ENCODE measurements around the gene TMEM132C.

Gene TMEM132C

GRCh38 chr12:128737292-128737966 is 470.5 kb downstream of the TMEM132C start:
- Histone ChIP-seq H3K18ac (ENCODE audit: low read depth in 1 of 2, low read length in 2 of 2) (no peak overlapping the region), H2BK5ac (ENCODE audit: low read depth, low read length, poor library complexity, severe bottlenecking) (no peak overlapping the region), H3K4me2 (ENCODE audit: low read length, poor library complexity, severe bottlenecking) (no peak overlapping the region), H3K14ac (ENCODE audit: low read length in 2 of 2) (no peak overlapping the region), H3K27ac (ENCODE audit: low read length, poor library complexity, severe bottlenecking) (no peak overlapping the region), H3K36me3 (ENCODE audit: control insufficient read depth in 1 of 2, insufficient read depth in 2 of 2, low read depth in 1 of 2, low read length in 2 of 2) (no peaks in the 10 kb centered on the region), H2BK15ac (ENCODE audit: low read depth, poor library complexity, severe bottlenecking) (no peak overlapping the region), H3K79me1 (replicated peaks; ENCODE audit: low read length, poor library complexity, severe bottlenecking) (no peaks in the 10 kb centered on the region), H2AK5ac (ENCODE audit: low read length, severe bottlenecking) (no peak overlapping the region), H3K9ac (ENCODE audit: low read length) (no peak overlapping the region), H2BK12ac (ENCODE audit: low read length in 2 of 2) (no peak overlapping the region), H2BK120ac (ENCODE audit: low read depth, low read length) (no peak overlapping the region), H3K4ac (ENCODE audit: low read depth in 1 of 2, low read length in 2 of 2) (no peak overlapping the region), H3K4me3 (ENCODE audit: insufficient read depth in 1 of 2, low read depth in 1 of 2, low read length in 2 of 2) (no peak overlapping the region), H3K27me3 (ENCODE audit: control insufficient read depth in 1 of 2, insufficient read depth in 1 of 2, low read length in 2 of 2) (peaks cover 0 to 24% of the 10 kb centered on the region in 2 experiments), H3K9me3 (ENCODE audit: control insufficient read depth, low read length) (no peaks in the 10 kb centered on the region), H3K4me1 (ENCODE audit: control insufficient read depth, insufficient read depth, low read depth, low read length) (no peaks in the 10 kb centered on the region), H2AFZ (ENCODE audit: low read depth, low read length) (no peak overlapping the region), H3K23ac (ENCODE audit: low read length in 2 of 2) (no peak overlapping the region), H4K8ac (ENCODE audit: low read length) (no peak overlapping the region), H4K91ac (ENCODE audit: low read length) (no peak overlapping the region)
- no peak for DNase-seq
- WGBS = 47% methylated on average over 2 of the region's 3 CpGs

- H2BK12ac ChIP-seq (ENCODE audit: low read length in 2 of 2) = no peak overlapping the region
- no peak for DNase-seq
Measured at GRCh38 chr12:128743916-128744315, 476.9 kb downstream of the TMEM132C start.

GRCh38 chr12:128745772-128746689 is 479.1 kb downstream of the TMEM132C start:
- no CpG with 5 or more reads among the region's 11 CpGs for WGBS

More at GRCh38 chr12:128743916-128744315, 476.9 kb downstream of the TMEM132C start:
- no peak overlapping the region for H4K91ac ChIP-seq (ENCODE audit: low read length)
- 71% methylated on average over 4 of the region's 7 CpGs for WGBS
- H2AFZ ChIP-seq (ENCODE audit: low read depth, low read length) = no peak overlapping the region
- no peak overlapping the region for H2BK120ac ChIP-seq (ENCODE audit: low read depth, low read length)
- no peaks in the 10 kb centered on the region for H3K9me3 ChIP-seq (ENCODE audit: control insufficient read depth, low read length)
- no peak overlapping the region for H3K18ac ChIP-seq (ENCODE audit: low read depth in 1 of 2, low read length in 2 of 2)
- no peaks in the 10 kb centered on the region for H3K4me1 ChIP-seq (ENCODE audit: control insufficient read depth, insufficient read depth, low read depth, low read length)
- no peak overlapping the region for H2BK15ac ChIP-seq (ENCODE audit: low read depth, poor library complexity, severe bottlenecking)
- no peak overlapping the region for H3K4ac ChIP-seq (ENCODE audit: low read depth in 1 of 2, low read length in 2 of 2)
- H3K4me3 ChIP-seq (ENCODE audit: insufficient read depth in 1 of 2, low read depth in 1 of 2, low read length in 2 of 2) = no peak overlapping the region
- H3K4me2 ChIP-seq (ENCODE audit: low read length, poor library complexity, severe bottlenecking) = no peak overlapping the region
- H3K9ac ChIP-seq (ENCODE audit: low read length) = no peak overlapping the region
- no peak overlapping the region for H2AK5ac ChIP-seq (ENCODE audit: low read length, severe bottlenecking)
- no peaks in the 10 kb centered on the region for H3K36me3 ChIP-seq (ENCODE audit: control insufficient read depth in 1 of 2, insufficient read depth in 2 of 2, low read depth in 1 of 2, low read length in 2 of 2)
- no peaks in the 10 kb centered on the region for H3K79me1 ChIP-seq (replicated peaks; ENCODE audit: low read length, poor library complexity, severe bottlenecking)
- H4K8ac ChIP-seq (ENCODE audit: low read length) = no peak overlapping the region
- H3K23ac ChIP-seq (ENCODE audit: low read length in 2 of 2) = no peak overlapping the region
- H3K27ac ChIP-seq (ENCODE audit: low read length, poor library complexity, severe bottlenecking) = no peak overlapping the region
- no peak overlapping the region for H3K14ac ChIP-seq (ENCODE audit: low read length in 2 of 2)
- no peak overlapping the region for H2BK5ac ChIP-seq (ENCODE audit: low read depth, low read length, poor library complexity, severe bottlenecking)
- H3K27me3 ChIP-seq (ENCODE audit: control insufficient read depth in 1 of 2, insufficient read depth in 1 of 2, low read length in 2 of 2) = peaks cover 8% of the 10 kb centered on the region in 2 experiments

GRCh38 chr12:128747441-128747840 is 480.5 kb downstream of the TMEM132C start:
- WGBS = 71% methylated on average over 13 of the region's 13 CpGs

More at GRCh38 chr12:128745772-128746689, 479.1 kb downstream of the TMEM132C start:
- Histone ChIP-seq H4K8ac (ENCODE audit: low read length) (no peak overlapping the region), H2AFZ (ENCODE audit: low read depth, low read length) (no peak overlapping the region), H2AK5ac (ENCODE audit: low read length, severe bottlenecking) (no peak overlapping the region), H3K9me3 (ENCODE audit: control insufficient read depth, low read length) (no peaks in the 10 kb centered on the region), H2BK12ac (ENCODE audit: low read length in 2 of 2) (no peak overlapping the region), H2BK5ac (ENCODE audit: low read depth, low read length, poor library complexity, severe bottlenecking) (no peak overlapping the region), H4K91ac (ENCODE audit: low read length) (no peak overlapping the region), H3K18ac (ENCODE audit: low read depth in 1 of 2, low read length in 2 of 2) (no peak overlapping the region), H3K27me3 (ENCODE audit: control insufficient read depth in 1 of 2, insufficient read depth in 1 of 2, low read length in 2 of 2) (peaks cover 8% of the 10 kb centered on the region in 2 experiments), H3K4me2 (ENCODE audit: low read length, poor library complexity, severe bottlenecking) (no peak overlapping the region), H2BK15ac (ENCODE audit: low read depth, poor library complexity, severe bottlenecking) (no peak overlapping the region), H3K4ac (ENCODE audit: low read depth in 1 of 2, low read length in 2 of 2) (no peak overlapping the region), H3K4me1 (ENCODE audit: control insufficient read depth, insufficient read depth, low read depth, low read length) (no peaks in the 10 kb centered on the region), H3K23ac (ENCODE audit: low read length in 2 of 2) (no peak overlapping the region), H3K9ac (ENCODE audit: low read length) (no peak overlapping the region), H3K27ac (ENCODE audit: low read length, poor library complexity, severe bottlenecking) (no peak overlapping the region), H3K79me1 (replicated peaks; ENCODE audit: low read length, poor library complexity, severe bottlenecking) (no peaks in the 10 kb centered on the region), H3K14ac (ENCODE audit: low read length in 2 of 2) (no peak overlapping the region), H2BK120ac (ENCODE audit: low read depth, low read length) (no peak overlapping the region), H3K4me3 (ENCODE audit: insufficient read depth in 1 of 2, low read depth in 1 of 2, low read length in 2 of 2) (no peak overlapping the region), H3K36me3 (ENCODE audit: control insufficient read depth in 1 of 2, insufficient read depth in 2 of 2, low read depth in 1 of 2, low read length in 2 of 2) (no peaks in the 10 kb centered on the region)
- no peak for DNase-seq

More at GRCh38 chr12:128747441-128747840, 480.5 kb downstream of the TMEM132C start:
- Histone ChIP-seq H3K18ac (ENCODE audit: low read depth in 1 of 2, low read length in 2 of 2) (no peak overlapping the region), H2AFZ (ENCODE audit: low read depth, low read length) (no peak overlapping the region), H3K79me1 (replicated peaks; ENCODE audit: low read length, poor library complexity, severe bottlenecking) (no peaks in the 10 kb centered on the region), H4K8ac (ENCODE audit: low read length) (no peak overlapping the region), H3K27ac (ENCODE audit: low read length, poor library complexity, severe bottlenecking) (no peak overlapping the region), H3K14ac (ENCODE audit: low read length in 2 of 2) (no peak overlapping the region), H2BK5ac (ENCODE audit: low read depth, low read length, poor library complexity, severe bottlenecking) (no peak overlapping the region), H3K9me3 (ENCODE audit: control insufficient read depth, low read length) (no peaks in the 10 kb centered on the region), H3K9ac (ENCODE audit: low read length) (no peak overlapping the region), H3K4me3 (ENCODE audit: insufficient read depth in 1 of 2, low read depth in 1 of 2, low read length in 2 of 2) (no peak overlapping the region), H2AK5ac (ENCODE audit: low read length, severe bottlenecking) (no peak overlapping the region), H2BK15ac (ENCODE audit: low read depth, poor library complexity, severe bottlenecking) (no peak overlapping the region), H2BK120ac (ENCODE audit: low read depth, low read length) (no peak overlapping the region), H3K27me3 (ENCODE audit: control insufficient read depth in 1 of 2, insufficient read depth in 1 of 2, low read length in 2 of 2) (peaks cover 8% of the 10 kb centered on the region in 2 experiments), H3K4me2 (ENCODE audit: low read length, poor library complexity, severe bottlenecking) (no peak overlapping the region), H2BK12ac (ENCODE audit: low read length in 2 of 2) (no peak overlapping the region), H3K4me1 (ENCODE audit: control insufficient read depth, insufficient read depth, low read depth, low read length) (no peaks in the 10 kb centered on the region), H3K4ac (ENCODE audit: low read depth in 1 of 2, low read length in 2 of 2) (no peak overlapping the region), H3K36me3 (ENCODE audit: control insufficient read depth in 1 of 2, insufficient read depth in 2 of 2, low read depth in 1 of 2, low read length in 2 of 2) (no peaks in the 10 kb centered on the region), H4K91ac (ENCODE audit: low read length) (no peak overlapping the region), H3K23ac (ENCODE audit: low read length in 2 of 2) (no peak overlapping the region)
- no peak for DNase-seq
